HG03354 (cell line): ENCODE results near the gene TMUB1.
"Not testable (repeated sequence)": the region's sequence is repeated elsewhere in the genome, so short reads cannot be mapped to it uniquely, and the experiment has no call there.

Experiments used
- ATAC-seq: cut with Tn5 transposase; IDR thresholded peaks from one replicate; pipeline ENCODE4 v1.9.1; 2021; ENCODE audit warnings: mild to moderate bottlenecking; ENCODE audit not compliant: unreplicated experiment, poor library complexity, severe bottlenecking

The TMUB1 gene

GRCh38 chr7:151059367-151060112 lies 23.8 kb downstream of the TMUB1 start, which contains the start of gene SLC4A2:
Gene SLC4A2 (plus strand): TSS chr7:151059589. CDS start chr7:151061988, 2,399 bp downstream.
- ATAC-seq = peak; percentile 35

GRCh38 chr7:151058781-151059366 lies 24.4 kb downstream of the TMUB1 start:
- no peak for ATAC-seq

- ATAC-seq = peak; percentile 90
Observed at GRCh38 chr7:151057989-151058780, 25.1 kb downstream of the TMUB1 start.

- peak; percentile 25 for ATAC-seq
Observed at GRCh38 chr7:151057506-151057988, 25.7 kb downstream of the TMUB1 start, which contains the start of gene CDK5. Gene CDK5 (minus strand): TSS chr7:151057897. CDS start chr7:151057848, 49 bp downstream.

GRCh38 chr7:151056666-151057505 lies 26.4 kb downstream of the TMUB1 start:
- no peak for ATAC-seq

GRCh38 chr7:151056283-151056665 lies 27.0 kb downstream of the TMUB1 start:
- no peak for ATAC-seq

GRCh38 chr7:151053751-151054150 lies 29.5 kb downstream of the TMUB1 start:
- no peak for ATAC-seq

- no peak for ATAC-seq
Observed at GRCh38 chr7:151053096-151053495, 30.2 kb downstream of the TMUB1 start.

- ATAC-seq = no peak
Observed at GRCh38 chr7:151051108-151051507, 32.2 kb downstream of the TMUB1 start.

GRCh38 chr7:151048911-151049463 lies 34.3 kb downstream of the TMUB1 start:
- ATAC-seq = no peak

GRCh38 chr7:151047976-151048815 lies 35.1 kb downstream of the TMUB1 start, which contains the start of gene ASIC3:
Gene ASIC3 (plus strand): TSS chr7:151048531. CDS start chr7:151048886, 355 bp downstream.
- no peak for ATAC-seq

GRCh38 chr7:151046603-151047573 lies 36.4 kb downstream of the TMUB1 start:
- no peak for ATAC-seq

GRCh38 chr7:151045967-151046366 lies 37.3 kb downstream of the TMUB1 start:
- no peak for ATAC-seq

- ATAC-seq = no peak
Observed at GRCh38 chr7:151045262-151045661, 38.0 kb downstream of the TMUB1 start.

- ATAC-seq = no peak
Observed at GRCh38 chr7:151043959-151044358, 39.3 kb downstream of the TMUB1 start.

GRCh38 chr7:151043449-151043848 lies 39.8 kb downstream of the TMUB1 start:
- ATAC-seq = not testable (repeated sequence)
